GM21515 (cell line): ENCODE measurements around the gene IMPA2.
"Not testable (repeated sequence)": the region's sequence is repeated elsewhere in the genome, so short reads cannot be mapped to it uniquely, and the experiment has no call there.

Experiments used
- ATAC-seq: cut with Tn5 transposase; IDR thresholded peaks from one replicate; pipeline ENCODE4 v1.9.1; 2021; ENCODE audit not compliant: unreplicated experiment

Gene IMPA2

GRCh38 chr18:12067671-12068070 is 86.4 kb downstream of the IMPA2 start:
- ATAC-seq: no peak

DNA sequence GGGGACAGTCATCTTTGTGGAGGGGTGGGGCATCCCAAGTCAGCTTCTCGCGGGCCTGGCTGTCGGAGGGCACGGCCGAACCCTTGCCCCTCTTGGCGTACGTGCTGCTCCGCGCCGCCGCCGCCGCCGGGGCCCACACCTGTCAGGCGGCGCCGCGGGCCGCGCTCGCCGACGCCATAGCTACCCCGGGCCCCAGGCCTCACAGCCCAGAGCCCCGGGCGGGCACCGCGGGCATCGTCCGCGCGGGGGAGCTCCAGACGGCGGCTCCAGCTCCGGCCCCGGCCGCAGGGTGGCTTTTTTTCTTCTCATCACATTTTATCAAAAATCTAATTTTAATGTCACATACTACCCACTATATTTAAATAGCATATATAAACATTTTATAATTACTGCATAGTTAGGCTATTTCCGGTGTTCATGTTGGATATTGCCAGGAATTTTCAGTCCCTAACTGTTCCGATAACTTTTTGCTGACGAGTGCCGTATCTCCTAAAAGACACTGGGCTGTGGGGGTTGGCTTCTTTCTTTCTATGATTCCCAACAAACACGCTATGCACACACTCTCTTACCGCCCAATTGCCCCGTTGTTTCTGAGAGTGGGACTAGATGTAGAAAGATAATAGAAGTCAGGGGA is 87.1 kb downstream of the IMPA2 start:
- ATAC-seq: not testable (repeated sequence)

- ATAC-seq: no peak
Measured at GRCh38 chr18:12068950-12069320, 87.6 kb downstream of the IMPA2 start.

- not testable (repeated sequence) for ATAC-seq
Measured at GRCh38 chr18:12071066-12071465, 89.8 kb downstream of the IMPA2 start.

DNA sequence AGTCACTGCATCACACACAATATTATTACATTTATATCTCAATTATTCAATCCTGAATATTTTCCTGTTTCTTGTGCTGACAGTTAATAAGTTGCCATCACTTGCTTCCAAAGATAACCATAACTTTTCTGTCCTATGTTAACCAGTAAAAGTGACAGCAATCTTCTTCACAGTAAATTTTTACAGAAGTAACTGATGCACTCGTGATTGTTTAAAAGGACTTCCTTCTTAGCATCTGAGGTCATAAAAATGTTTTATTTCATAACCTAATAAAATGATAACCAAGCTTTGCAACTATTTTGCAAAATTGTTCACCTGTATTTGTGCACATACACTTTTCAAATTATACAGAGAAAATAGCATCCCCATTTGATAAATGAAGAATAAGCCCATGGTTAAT is 91.7 kb downstream of the IMPA2 start:
- ATAC-seq: no peak

DNA sequence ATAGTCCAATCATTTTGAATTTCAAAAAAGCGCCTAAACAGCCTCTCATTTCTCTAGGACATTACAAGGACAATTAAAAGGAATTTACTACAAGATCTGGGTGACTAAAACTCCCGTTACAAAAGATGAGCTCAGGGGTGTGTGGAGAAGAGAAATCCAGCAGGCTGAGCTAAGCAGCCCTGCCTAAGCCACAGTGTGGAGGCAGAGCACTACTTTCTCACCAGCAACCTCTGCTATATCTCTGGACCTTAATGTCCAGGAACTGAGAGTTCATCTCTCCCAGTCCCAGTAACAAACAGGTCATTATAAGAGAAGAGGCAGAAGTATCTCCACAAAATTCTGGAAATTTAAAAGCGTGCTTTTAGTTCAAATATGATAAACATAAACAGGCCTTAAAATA is 93.4 kb downstream of the IMPA2 start:
- ATAC-seq: no peak

DNA sequence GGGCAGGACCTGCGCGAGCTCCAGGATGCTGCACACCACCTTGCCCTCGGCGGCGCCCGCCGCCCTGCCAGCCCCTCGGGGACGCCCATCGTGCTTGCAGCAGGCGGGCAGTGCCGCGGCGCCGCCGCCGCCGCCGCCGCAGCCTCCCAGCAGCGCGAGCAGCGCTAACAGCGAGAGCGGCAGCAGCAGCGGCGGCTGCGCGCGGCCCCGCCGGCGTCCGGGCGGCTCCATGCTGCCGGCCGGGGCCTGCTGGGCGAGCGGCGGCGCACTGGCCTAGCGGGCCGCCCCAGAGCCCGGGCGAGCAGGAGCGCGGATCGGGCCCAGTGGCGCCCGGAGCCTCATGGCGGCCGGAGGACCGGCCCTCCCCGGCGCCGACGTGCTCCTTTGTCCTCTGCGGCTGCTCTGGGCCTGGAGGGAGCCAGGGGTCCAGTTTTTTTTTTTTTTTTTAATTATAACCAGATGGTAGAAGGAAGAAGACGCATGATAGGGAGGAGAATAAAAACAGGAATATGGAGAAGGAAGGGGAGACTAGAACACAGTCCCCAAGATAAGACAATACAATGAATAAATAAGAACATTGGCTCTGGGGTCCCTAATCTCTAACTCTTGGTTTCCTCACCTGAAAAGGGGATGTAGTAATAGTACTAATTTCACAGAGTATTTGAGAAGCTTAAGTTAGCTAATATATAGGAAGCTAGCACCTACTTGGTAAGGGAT is 95.3 kb downstream of the IMPA2 start:
- no peak for ATAC-seq

GRCh38 chr18:12077994-12078393 is 96.7 kb downstream of the IMPA2 start:
- ATAC-seq: not testable (repeated sequence)

DNA sequence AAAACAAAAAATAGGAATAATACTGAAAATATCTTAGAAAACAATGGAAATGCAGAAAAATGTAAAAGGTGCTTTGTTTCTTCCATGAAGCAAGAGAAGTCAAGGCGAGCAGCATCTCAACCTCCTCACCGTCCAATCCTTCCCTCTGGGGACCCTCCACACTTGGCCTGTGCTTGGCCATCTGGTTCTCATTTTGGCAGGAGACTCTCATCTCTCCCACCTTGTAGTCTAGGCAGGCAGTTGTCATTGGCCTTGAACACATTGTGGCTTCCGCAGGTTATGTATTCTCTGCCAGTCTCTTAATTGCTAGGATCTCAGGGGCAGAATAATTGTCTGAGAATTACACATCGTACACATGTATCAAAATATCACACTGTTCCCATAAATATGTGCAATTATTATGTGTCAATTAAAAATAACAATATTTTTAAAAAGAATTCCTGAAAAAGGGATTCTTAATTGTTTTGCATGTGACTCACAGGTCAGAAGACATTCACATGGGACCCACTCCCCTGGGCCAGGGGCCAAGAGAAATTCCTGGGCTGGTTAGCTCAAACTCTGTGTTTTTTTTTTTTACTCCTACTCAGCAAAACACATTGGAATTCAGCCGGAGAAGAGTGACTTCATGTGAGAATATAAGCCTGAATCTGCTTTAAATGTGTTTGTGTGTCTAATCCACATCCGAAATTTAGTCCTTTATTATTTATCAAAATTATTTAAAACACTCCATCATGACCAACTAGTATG is 98.4 kb downstream of the IMPA2 start:
- ATAC-seq: no peak
